HCT116 (cell line): ENCODE data around the gene MCCD1. TPM values are rescaled to one million over a fixed set of nuclear protein-coding genes. Genes with fewer than 3 reads are reported as not detected.

ENCODE experiments used
- ATAC-seq: fragments of 200-7000 bp; cut with Tn5 transposase; 2 replicates; pipeline ENCODE4 v1.9.1; 2020; ENCODE audit warnings: mild to moderate bottlenecking, moderate library complexity
- BruUV-seq: library from RNA; stranded (reverse); fragments of 400-500 nt; replicated peaks from 2 replicates; lab custom pipeline; 2021; lab: Mats Ljungman, UMichigan
- CTCF ChIA-PET: fragments of 300-600 bp; sonication (Branson Sonifier 250); formaldehyde crosslinking; loops from one replicate; lab custom pipeline; 2021; ENCODE audit warnings: antibody characterized with exemption; lab: Charles Lee
- POLR2A ChIA-PET: fragments of 300-600, 350-600 bp; sonication (Branson Sonifier 250); formaldehyde crosslinking; loops from one replicate; lab custom pipeline; 2021; ENCODE audit warnings: antibody characterized with exemption; lab: Charles Lee
- RAD21 ChIA-PET, 2 experiments: fragments of 300-600 bp; sonication (Branson Sonifier 250); formaldehyde crosslinking; loops; one replicate each; lab custom pipeline; 2023; ENCODE audit warnings: low total read pairs in 2 of 2; ENCODE audit not compliant: uncharacterized antibody in 2 of 2, unreplicated experiment in 2 of 2, low non-redundant PET in 1 of 2; lab: Charles Lee
- DNase-seq: peaks from one replicate; pipeline ENCODE4 v3.0.0-alpha.2; 2010; ENCODE audit warnings: low read depth, low spot score
- H2AFZ ChIP-seq: fragments of 200-600 bp; shearing (Covaris generic), sonication (generic); 2 replicates; pipeline ENCODE4 v1.6.1; 2017; ENCODE audit warnings: low read depth, mixed run types, mixed read lengths, antibody characterized with exemption, low read length; ENCODE audit not compliant: poor library complexity, severe bottlenecking
- H3K27ac ChIP-seq: 2 replicates; pipeline ENCODE4 v1.5.1; 2012; ENCODE audit warnings: low read depth, low read length
- H3K27me3 ChIP-seq: fragments of 200-600 bp; sonication (generic); 2 replicates; pipeline ENCODE4 v1.6.1; 2016; ENCODE audit warnings: mixed run types, low read length, mixed read lengths; ENCODE audit not compliant: insufficient read depth
- H3K36me3 ChIP-seq, 2 experiments: fragments of 200-500 bp in 1 of 2; fragments of 200-600 bp in 1 of 2; sonication (Bioruptor generic) in 1 of 2; sonication (generic) in 1 of 2; 2 replicates each; pipeline versions ENCODE4 v1.5.1 to v1.6.1; 2014 to 2016; ENCODE audit warnings: low read length in 2 of 2, inconsistent platforms in 1 of 2, mixed read lengths in 1 of 2, mixed run types in 1 of 2; ENCODE audit not compliant: insufficient read depth in 2 of 2, control insufficient read depth in 1 of 2
- H3K4me1 ChIP-seq, 2 experiments: fragments of 200-600 bp in 1 of 2; sonication (generic) in 1 of 2; 2 replicates each; pipeline versions ENCODE4 v1.5.1 to v1.6.1; 2012 to 2017; ENCODE audit warnings: low read length in 2 of 2, inconsistent platforms in 1 of 2, mild to moderate bottlenecking in 1 of 2, mixed read lengths in 1 of 2, mixed run types in 1 of 2, moderate library complexity in 1 of 2; ENCODE audit not compliant: insufficient read depth in 2 of 2, control insufficient read depth in 1 of 2
- H3K4me2 ChIP-seq: fragments of 200-600 bp; sonication (generic); 2 replicates; pipeline ENCODE4 v1.6.1; 2017; ENCODE audit warnings: mixed run types, low read length, mixed read lengths
- H3K4me3 ChIP-seq, 2 experiments: fragments of 200-600 bp in 1 of 2; sonication (generic) in 1 of 2; replicated peaks in 1 of 2; 2 replicates each; pipeline ENCODE4 v1.5.1; 2011 to 2016; ENCODE audit warnings: low read length in 2 of 2, control low read depth in 1 of 2, low read depth in 1 of 2, mild to moderate bottlenecking in 1 of 2, mixed read lengths in 1 of 2, mixed run types in 1 of 2
- H3K79me2 ChIP-seq: fragments of 200-600 bp; sonication (generic); 2 replicates; pipeline ENCODE4 v1.6.1; 2017; ENCODE audit warnings: mild to moderate bottlenecking, mixed run types, low read length, moderate library complexity, mixed read lengths; ENCODE audit not compliant: insufficient read depth
- H3K9ac ChIP-seq: fragments of 200-600 bp; sonication (generic); 2 replicates; pipeline ENCODE4 v1.6.1; 2016; ENCODE audit warnings: low read length, mixed read lengths
- H3K9me2 ChIP-seq: fragments of 200-600 bp; sonication (generic), shearing (Covaris generic); 2 replicates; pipeline ENCODE4 v1.6.1; 2017; ENCODE audit warnings: mixed run types, mild to moderate bottlenecking, moderate library complexity; ENCODE audit not compliant: insufficient read depth
- H3K9me3 ChIP-seq, 2 experiments: fragments of 200-500 bp in 1 of 2; fragments of 200-600 bp in 1 of 2; sonication (Bioruptor generic) in 1 of 2; sonication (generic) in 1 of 2; 2 replicates each; pipeline ENCODE4 v1.6.1; 2014 to 2017; ENCODE audit warnings: low read length in 2 of 2, mixed read lengths in 2 of 2, inconsistent platforms in 1 of 2, low read depth in 1 of 2, mild to moderate bottlenecking in 1 of 2, mixed run types in 1 of 2, moderate library complexity in 1 of 2; ENCODE audit not compliant: control insufficient read depth in 1 of 2, insufficient read depth in 1 of 2
- H4K20me1 ChIP-seq: fragments of 200-600 bp; sonication (generic), shearing (Covaris generic); 2 replicates; pipeline ENCODE4 v1.6.1; 2017; ENCODE audit warnings: mixed run types, mild to moderate bottlenecking, moderate library complexity; ENCODE audit not compliant: insufficient read depth
- CBX3 ChIP-seq: IDR thresholded peaks from 2 replicates; pipeline ENCODE4 v1.6.1; 2012; ENCODE audit warnings: low read depth
- CEBPB ChIP-seq: IDR thresholded peaks from 2 replicates; pipeline ENCODE4 v1.6.1; 2012; ENCODE audit warnings: low read depth
- EGR1 ChIP-seq: IDR thresholded peaks from 2 replicates; pipeline ENCODE4 v1.6.1; 2012; ENCODE audit warnings: low read depth
- ELF1 ChIP-seq: IDR thresholded peaks from 2 replicates; pipeline ENCODE4 v1.6.1; 2012; ENCODE audit warnings: low read depth, borderline replicate concordance
- JUND ChIP-seq: IDR thresholded peaks from 2 replicates; pipeline ENCODE4 v1.6.1; 2012
- POLR2A ChIP-seq: IDR thresholded peaks from 2 replicates; pipeline ENCODE4 v1.7.0; 2011; ENCODE audit warnings: borderline replicate concordance; ENCODE audit not compliant: insufficient read depth, insufficient read length; ENCODE audit errors: extremely low read depth
- RAD21 ChIP-seq: IDR thresholded peaks from 2 replicates; pipeline ENCODE4 v1.6.1; 2012; ENCODE audit warnings: low read depth, mild to moderate bottlenecking
- REST ChIP-seq: IDR thresholded peaks from 2 replicates; pipeline ENCODE4 v1.6.1; 2012; ENCODE audit warnings: low read depth
- SIN3A ChIP-seq: IDR thresholded peaks from 2 replicates; pipeline ENCODE4 v1.6.1; 2012; ENCODE audit warnings: low read depth
- SP1 ChIP-seq: IDR thresholded peaks from 2 replicates; pipeline ENCODE4 v1.6.1; 2012; ENCODE audit warnings: low read depth
- SRF ChIP-seq: IDR thresholded peaks from 2 replicates; pipeline ENCODE4 v1.6.1; 2012; ENCODE audit warnings: low read depth
- TCF7L2 ChIP-seq: IDR thresholded peaks from 2 replicates; pipeline ENCODE4 v1.7.0; 2011; ENCODE audit warnings: borderline replicate concordance, inconsistent platforms; ENCODE audit not compliant: insufficient read depth, insufficient read length; ENCODE audit errors: extremely low read depth
- intact Hi-C: fragments of 100-400 bp; cut with micrococcal nuclease; formaldehyde crosslinking; loops from 2 replicates; pipeline ENCODE4 v1.10.0; 2022
- total RNA-seq: library from RNA; stranded (reverse); gene quantifications from one replicate; pipeline ENCODE4 v1.2.1, GENCODE V29; 2021; ENCODE audit not compliant: unreplicated experiment

The MCCD1 gene
- total RNA-seq, 1 experiment from 2014 or later = not detected

GRCh38 chr6:31577579-31577966, 48.8 kb downstream of the MCCD1 start:
- ChIA-PET POLR2A (no interaction called here), CTCF (no interaction called here)
- H2AFZ ChIP-seq = no peak overlapping the region
- H3K27me3 ChIP-seq = no peaks in the 10 kb centered on the region
- H3K4me3 ChIP-seq = no peak overlapping the region
- no peaks in the 10 kb centered on the region for H3K9me2 ChIP-seq
- no peak for TF ChIP-seq SRF
- TF ChIP-seq ELF1 = no peak
- no peak for TF ChIP-seq EGR1
- TF ChIP-seq SP1 = no peak
- no peak for TF ChIP-seq POLR2A
- no peak for TF ChIP-seq RAD21
- TF ChIP-seq SIN3A = no peak
- no peak for TF ChIP-seq CBX3
- no peak for TF ChIP-seq TCF7L2
- no peak for TF ChIP-seq REST
- no peak for TF ChIP-seq JUND
- TF ChIP-seq CEBPB = no peak
- TF ChIP-seq, all 23 proteins: peak for 0
- intact Hi-C loops = no loop called here
- ATAC-seq = no peak
- DNase-seq = no peak
- Histone ChIP-seq H3K4me1 (peaks cover 4 to 18% of the 10 kb centered on the region in 2 experiments; a peak in 2 of 4 replicates), H4K20me1 (no peaks in the 10 kb centered on the region), H3K9me3 (no peaks in the 10 kb centered on the region), H3K79me2 (no peaks in the 10 kb centered on the region), H3K36me3 (no peaks in the 10 kb centered on the region), H3K27ac (no peak overlapping the region), H3K4me2 (no peak overlapping the region), H3K9ac (no peak overlapping the region)
- BruUV-seq = no TSS peak
- RAD21 ChIA-PET = no interaction called here
